HUDEP-2 (cell line): ENCODE results near the gene ARPC1B.
"Not testable (repeated sequence)": the region's sequence is repeated elsewhere in the genome, so short reads cannot be mapped to it uniquely, and the experiment has no call there.

Experiments used
- DNase-seq, 76 experiments: peaks; one replicate each; lab custom pipeline; 2025; ENCODE audit not compliant: unreplicated experiment in 76 of 76; lab: John Stamatoyannopoulos, UW

Gene ARPC1B

DNA sequence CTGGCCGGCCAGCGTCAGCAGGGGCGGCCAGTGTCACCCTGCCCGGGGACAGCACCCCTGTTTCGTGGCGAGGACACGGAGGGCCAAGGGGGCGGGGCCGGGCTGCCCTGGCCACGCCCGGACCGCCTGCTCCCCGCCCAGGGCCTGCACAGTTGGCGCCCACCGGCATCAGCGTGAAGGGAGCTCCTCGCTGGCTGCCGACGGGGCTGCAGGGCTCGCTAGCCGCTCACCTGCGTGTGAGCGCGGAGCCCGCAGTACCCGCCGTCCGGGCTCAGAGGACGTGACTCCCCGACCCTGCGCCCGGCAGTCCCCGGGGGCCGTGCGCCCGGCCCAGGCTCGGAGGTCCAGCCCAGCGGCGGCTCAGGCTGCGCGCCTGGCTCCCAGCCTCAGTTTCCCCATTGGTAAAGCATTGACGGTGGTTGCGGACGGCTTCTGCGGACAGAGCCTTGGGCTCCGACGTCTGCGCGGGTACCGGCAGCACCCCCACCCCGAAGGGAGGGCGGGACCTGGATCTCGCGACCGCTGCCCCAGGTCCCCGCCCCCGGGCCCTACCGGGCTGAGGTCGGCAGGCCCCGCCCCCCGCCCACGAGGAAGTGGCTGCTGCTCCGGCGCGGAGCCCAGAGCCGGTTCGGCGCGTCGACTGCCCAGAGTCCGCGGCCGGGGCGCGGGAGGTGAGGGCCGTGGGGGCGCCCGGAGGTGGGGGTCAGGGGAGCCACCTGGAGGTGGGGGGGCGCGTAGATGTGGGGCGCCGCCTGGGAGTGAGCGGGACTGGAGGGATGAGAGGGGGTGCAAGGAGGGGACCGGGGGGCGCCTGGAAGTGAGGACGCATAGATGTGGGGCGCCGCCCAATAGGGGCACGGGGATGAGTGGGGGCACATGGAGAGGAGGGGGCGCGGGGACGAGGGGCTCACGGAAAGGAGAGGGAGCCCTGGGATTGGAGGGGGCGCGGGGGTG is at the start of gene ARPC1B:
TSS of gene ARPC1B (plus strand) at position 620 of the 954 bp plus-strand sequence. CDS start 10,985 bp downstream, outside the sequence.
- DNase-seq: peak in 67 of 76 experiments; percentile 8 to 81 (median 60)

DNA sequence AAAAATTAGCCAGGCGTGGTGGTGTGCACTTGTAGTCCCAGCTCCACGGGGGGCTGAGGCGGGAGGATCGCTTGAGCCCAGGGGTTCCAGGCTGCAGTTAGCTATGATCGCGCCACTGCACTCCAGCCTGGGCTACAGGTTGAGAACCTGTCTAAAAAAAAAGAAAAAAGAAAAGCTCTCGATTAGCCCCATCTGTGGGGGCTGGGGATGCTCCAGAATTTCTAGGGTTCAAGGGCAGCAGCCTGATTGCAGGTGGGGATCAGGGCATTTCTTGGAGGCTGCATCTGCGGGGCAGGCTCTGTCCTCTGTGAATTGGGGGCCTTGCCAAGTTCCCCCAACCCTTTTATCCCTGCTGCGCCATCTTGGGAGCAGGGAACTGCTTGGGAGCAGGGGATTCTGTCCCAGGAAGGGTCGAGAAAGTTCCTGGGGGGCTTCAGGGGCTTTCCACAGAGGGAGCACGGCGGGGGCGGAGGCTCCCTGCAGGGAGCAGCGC is 49.5 kb upstream of the ARPC1B start:
- DNase-seq: no peak

DNA sequence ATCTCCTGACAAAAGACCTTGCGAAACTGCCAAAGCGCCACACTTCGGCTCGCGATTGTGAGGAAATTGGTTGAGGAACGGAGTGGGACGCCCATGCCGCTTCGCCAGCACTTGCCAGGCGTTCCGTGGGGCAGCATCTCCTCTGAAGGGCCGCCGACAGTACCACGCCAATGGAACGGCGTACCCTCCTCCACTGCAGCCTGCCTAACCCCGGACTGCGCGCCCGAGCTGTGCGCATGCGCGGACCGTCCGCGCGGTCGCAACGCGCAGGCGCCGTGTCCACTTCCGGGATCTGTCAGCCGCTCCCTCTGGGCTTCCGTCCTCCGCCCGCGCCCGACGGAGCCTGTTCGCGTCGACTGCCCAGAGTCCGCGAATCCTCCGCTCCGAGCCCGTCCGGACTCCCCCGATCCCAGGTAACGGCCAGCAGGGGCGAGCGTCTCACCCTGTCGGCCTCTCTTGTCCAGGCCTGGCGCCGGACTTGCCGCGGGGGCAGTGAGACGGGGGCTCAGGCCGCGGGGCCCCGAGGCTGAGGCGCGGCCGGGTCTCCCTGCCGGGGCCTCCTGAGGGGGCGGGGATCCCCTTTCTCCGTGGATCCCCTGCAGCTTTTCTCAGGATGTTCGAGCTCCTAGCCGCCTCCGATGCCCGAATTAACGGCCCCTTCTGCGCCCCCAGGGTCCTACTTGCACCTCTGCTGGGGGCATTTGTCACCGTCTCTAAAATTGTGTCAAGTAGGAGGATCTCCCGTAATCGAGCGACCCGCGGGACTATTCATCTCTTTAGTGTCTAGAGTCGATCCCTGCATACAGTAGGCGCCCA is 48.7 kb upstream of the ARPC1B start, which contains the start of gene ARPC1A:
TSS of gene ARPC1A (plus strand) at position 307 of the 816 bp plus-strand sequence. CDS start 7,456 bp downstream, outside the sequence.
- DNase-seq: peak in 75 of 76 experiments; percentile 24 to 92 (median 82)

DNA sequence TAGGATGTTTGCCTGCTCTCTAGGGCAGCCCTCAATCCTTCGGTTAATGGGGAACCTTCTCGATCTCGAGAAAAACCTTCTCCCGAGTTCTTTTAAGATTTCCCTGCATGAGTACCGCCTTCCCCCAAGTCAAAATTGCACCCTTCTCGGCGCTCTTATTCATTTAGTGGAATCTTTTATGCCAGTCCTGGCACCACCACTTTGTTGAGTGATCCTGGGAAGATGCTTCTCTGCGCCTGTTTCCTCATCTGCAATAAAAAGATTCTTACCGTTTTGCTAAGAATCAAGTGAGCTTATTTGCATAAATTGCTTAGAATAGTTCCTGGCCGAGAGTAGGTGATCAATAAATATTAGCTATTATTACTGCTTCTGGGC is 48.1 kb upstream of the ARPC1B start:
- DNase-seq: no peak

DNA sequence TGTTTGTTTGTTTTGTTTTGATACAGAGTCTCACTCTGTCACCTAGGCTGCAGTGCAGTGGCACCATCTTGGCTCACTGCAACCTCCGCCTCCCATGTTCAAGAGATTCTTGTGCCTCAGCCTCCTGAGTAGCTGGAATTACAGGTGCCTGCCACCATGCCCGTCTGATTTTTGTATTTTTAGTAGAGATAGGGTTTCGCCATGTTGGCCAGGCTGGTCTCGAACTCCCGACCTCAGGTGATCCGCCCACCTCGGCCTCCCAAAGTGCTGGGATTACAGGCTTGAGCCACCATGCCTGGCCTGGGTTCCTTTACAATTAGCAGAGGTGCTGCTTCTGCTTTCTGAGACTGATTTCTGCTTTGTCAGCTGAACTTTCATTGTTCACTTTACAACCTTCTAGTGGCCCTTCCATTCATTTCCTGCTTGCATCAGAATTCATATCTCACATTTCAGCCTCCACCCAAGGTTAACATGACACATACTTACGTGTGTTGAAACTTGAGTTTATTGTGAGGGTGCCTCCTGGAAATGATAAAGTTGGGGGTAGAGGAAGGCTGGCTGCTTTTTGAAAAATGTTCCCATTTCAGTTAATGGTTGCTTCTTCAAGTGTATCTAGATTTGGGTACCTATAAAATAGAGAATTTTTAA is 44.1 kb upstream of the ARPC1B start:
- DNase-seq: peak in 33 of 76 experiments; percentile 2 to 63 (median 25)

DNA sequence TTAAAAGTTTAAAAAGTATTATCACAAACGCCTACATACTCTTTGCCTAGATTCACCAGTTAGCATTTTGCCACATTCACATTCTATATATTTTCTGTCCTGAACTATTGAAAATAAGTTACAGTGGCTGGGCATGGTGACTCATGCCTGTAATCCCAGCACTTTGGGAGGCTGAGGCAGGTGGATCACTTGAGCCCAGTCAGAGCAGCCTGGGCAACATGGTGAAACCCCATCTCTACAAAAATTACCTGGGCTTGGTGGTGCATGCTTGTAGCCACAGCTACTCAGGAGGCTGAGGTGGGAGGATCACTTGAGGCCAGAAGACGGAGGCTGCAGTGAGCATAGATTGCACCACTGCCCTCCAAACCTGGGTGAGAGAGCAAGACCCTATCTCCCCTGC is 43.5 kb upstream of the ARPC1B start:
- DNase-seq: no peak

DNA sequence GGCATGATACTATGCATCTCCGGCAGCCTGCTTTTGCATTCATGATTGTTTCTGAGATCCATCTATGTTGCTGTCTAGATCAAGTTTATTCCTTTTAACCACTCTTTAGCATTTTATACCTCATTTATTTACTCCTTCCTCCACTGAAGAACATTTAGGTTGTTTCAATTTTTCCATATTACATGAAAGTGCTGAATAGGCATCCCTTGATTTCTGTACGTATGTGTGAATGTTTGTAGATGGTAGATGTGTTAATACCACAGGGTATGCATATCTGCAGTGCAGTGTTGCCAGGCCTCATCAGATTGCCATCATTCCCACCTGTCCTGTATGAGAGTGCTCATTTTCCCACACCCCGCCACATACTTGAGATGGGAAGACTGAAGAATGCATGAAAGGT is 34.9 kb upstream of the ARPC1B start:
- DNase-seq: no peak

DNA sequence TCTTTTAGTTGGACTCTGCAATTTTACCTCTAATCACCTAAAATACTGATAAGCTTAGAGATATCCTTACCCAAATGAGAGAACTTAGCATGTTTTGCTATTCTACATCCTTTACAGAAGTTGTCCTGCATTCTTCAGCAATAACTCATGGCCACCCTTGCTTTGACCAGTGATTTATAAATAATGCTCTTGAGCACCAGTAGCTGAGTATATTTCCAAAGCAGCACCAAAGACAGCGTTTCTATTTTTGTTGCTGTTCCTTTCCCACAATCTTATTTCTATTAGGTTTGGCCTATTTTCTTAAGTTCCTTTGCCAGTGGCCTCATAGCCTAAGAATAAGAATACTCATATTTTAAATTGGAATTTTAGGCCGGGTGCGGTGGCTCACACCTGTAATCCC is 33.9 kb upstream of the ARPC1B start:
- DNase-seq: no peak

DNA sequence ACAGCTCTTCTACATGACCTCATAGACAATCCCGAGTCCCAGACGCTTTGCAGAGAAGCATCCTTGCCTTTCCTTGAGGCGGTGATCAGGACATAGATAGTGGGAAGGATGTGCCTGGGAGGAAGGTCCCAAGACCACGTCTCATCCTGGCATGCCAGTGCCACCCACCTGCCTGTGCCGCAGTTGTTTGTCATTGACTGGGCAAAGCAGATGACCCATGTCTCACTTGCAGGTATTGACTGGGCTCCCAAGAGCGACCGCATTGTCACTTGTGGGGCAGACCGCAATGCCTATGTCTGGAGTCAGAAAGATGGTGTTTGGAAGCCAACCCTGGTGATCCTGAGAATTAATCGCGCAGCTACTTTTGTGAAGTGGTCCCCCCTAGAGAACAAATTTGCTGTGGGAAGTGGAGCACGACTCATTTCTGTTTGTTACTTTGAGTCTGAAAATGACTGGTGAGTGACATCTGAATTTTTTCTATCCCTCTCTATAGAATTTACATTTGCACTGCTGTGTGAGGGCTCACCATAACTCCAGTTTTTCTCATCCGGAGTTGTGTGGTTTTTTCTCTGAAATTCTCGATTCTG is 30.4 kb upstream of the ARPC1B start:
- no peak for DNase-seq

DNA sequence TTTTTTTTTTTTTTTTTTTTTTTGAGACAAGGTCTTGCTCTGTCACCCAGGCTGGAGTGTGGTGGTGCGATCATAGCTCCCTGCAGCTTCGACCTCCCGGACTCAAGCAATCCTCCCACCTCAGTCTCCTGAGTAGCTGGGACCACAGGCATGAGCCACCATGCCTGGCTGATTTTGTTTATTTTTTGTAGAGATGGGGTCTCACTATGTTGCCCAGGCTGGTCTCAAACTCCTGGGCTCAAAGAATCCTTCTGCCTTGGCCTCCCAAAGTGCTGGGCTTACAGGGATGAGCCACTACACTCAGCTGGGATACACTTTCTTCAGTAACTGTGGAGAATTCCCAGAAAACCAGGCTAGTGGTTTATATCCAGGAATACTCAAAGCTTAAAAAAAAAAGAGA is 23.9 kb upstream of the ARPC1B start:
- not testable (repeated sequence) for DNase-seq

DNA sequence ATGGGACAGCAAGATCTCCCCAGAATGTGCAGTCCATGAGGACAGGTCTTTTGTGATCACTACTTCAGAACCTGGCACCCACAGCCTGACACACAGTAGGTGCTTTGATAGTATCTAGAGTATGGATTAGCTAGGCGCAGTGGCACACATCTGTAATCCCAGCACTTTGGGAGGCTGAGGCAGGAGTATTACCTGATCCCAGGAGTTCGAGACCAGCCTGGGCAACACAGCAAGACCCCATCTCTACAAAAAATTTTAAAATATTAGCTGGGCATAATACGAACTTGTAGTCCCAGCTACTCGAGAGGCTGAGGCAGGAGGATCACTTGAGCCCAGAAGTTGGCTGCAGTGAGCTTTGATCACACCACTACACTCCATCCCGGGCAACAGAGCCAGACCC is 22.3 kb upstream of the ARPC1B start:
- DNase-seq: no peak

DNA sequence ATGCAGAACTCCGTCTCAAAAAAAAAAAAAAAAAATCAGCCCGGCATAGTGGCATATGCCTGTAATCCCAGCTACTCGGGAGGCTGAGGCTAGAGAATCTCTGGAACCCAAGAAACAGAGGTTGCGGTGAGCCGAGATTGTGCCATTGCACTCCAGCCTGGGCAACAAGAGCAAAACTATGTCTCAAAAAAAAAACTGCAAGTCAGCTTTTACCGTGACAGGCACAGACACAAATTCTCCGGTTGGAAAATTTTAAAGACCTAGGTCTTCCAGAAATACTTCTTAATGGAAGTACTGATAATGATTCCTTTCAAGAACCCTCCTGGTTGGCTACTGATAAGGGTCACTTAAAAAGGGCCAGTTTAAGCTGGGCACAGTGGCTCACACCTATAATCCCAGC is 19.4 kb upstream of the ARPC1B start:
- DNase-seq: no peak

DNA sequence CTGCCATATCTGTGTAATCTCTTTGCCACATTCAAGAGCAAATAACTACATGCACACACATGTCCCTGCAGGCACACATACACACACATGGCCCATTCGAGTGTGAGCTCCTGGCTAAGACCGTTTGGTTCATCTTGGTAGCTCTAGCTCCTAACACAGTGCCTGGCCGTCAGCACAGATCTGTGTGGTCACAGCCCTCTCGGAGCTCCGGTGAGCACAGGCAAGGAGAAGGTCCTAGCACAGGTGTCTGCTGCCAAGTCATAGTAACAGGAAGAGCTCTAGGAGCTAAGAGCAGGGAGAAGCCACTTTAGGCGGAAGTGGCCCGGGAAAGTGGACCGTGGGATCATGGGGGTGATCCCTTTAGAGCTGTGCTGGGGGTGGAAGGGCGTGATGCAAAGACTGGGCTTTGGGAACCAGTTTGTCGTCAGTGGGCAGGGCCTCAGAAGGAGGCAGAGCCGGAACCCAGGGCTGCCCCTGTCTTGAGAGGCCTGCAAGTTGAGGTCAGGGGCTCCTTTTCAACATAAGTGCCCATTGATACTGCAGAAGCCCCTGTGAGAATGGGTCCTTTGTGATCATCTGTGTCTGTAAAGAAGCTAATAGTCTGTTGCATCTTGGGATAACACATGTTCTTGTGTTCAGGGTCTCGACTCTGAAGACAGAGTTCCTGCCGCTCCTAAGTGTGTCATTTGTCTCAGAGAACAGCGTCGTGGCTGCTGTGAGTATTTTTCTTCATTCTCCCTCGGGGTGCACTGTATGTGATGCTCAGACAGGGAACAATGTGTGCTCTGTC is 16.6 kb upstream of the ARPC1B start:
- no peak for DNase-seq

DNA sequence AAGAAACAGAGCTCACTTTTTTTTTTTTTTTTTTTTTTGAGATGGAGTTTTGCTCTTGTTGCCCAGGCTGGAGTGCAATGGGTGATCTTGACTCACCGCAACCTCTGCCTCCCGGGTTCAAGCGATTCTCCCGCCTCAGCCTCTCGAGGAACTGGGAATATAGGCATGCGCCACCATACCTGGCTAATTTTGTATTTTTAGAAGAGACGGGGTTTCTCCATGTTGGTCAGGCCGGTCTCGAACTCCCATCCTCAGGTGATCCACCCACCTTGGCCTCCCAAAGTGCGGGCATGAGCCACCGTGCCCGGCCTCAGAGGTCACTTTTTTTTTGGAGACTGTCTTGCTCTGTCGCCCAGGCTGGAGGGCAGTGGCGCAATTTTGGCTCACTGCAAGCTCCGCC is 16.0 kb upstream of the ARPC1B start:
- not testable (repeated sequence) for DNase-seq

DNA sequence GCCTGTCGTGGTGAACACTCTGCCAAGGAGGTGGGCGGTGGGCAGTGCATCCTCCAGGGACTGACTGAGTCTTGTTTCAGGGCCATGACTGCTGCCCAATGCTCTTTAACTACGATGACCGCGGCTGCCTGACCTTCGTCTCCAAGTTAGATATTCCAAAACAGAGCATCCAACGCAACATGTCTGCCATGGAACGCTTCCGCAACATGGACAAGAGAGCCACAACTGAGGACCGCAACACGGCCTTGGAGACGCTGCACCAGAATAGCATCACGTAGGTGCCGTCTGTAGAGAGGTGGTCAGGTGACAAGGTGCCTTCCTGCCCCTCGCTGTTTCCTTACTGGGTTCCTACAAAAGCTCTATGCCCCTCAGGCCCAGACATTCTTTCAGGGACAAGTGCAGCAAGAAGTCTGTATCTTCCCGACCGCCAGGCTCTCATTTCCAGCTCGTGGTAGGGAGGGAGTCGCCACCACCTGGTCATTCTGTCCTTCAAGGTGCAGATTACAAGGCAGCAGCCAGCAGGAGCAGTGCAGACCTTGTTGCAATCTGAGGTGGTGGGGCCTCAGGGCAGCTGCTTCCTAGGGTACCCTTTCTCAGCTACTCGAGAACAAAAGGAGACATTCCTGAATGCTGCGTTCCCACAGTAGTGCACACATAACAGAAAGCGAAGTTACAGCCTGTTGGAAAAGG is 14.9 kb upstream of the ARPC1B start:
- no peak for DNase-seq

DNA sequence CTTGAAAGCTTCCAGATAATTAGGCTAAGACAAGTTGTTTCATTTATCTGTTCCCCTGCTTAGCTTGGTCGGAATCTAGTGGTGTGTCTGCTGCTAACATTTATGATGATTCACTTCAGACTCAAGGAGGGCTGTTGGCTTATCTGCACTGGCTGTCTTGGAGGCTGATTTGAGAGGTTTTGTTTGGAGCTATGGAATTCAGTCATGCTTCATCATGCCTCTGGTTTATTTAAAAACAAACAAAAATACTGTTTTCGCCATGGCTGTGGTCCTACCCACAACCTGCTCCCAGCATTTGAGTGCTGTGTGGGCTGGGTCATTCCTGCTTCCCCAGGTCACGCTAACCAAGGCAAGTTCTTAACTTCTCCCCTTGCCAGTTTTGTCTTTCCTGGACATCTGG is 11.7 kb upstream of the ARPC1B start:
- DNase-seq: no peak

DNA sequence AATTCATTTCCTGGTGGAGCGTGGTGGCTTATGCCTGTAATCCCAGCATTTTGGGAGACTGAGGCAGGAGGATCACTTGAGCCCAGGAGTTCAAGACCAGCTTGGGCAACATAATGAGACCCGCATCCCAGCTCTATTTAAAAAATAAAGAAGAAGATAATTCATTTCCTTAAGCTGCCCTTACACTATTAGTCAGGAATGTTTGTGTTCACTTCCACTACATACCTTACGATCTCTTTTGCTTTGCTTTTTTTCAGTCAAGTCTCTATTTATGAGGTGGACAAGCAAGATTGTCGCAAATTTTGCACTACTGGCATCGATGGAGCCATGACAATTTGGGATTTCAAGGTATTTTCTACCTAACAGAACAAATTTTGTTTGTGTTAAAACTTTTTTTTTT is 11.2 kb upstream of the ARPC1B start:
- no peak for DNase-seq

DNA sequence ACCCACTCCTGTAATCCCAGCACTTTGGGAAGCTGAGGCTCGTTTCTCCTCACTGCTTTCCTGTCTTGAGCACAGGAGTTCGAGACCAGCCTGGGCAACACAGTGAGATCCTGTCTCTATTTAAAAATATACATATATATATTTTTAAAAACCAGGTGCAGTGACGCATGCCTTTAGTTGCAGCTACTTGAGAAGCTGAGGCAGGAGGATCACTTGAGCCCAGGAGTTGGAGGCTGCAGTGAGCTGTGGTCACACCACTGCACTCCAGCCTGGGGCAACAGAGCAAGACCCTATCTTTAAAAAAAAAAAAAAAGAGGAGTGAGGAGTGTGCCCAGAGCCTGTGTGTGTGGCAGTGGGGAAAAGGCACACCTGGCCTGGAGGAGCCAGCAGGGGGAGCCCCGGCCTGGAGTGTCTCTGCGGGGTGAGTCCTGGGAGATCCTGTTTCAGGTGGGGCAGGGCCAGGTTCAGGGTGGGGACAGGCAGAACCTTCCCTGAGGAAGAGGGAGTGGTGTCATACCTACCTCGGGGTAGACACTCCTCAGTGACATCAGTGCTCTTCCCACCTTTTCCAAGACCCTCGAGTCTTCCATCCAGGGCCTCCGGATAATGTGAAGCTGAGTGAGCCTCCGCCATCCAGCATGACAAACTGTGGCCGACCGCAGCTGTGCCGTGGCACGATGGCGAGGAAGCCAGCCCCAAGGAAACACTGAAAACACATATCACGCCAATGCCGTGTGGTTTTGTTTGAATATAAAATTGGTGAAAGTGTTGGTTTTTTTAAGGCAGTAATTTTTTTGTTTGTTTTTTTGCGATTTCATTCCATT is 9.0 kb upstream of the ARPC1B start:
- peak in 29 of 76 experiments; percentile 2 to 37 (median 14) for DNase-seq
